GM12878 (cell line): ENCODE results near the gene DKK1. TPM values are rescaled to one million over a fixed set of nuclear protein-coding genes. Genes with fewer than 3 reads are reported as not detected.

Source experiments
- ATAC-seq: fragments of 200-7000 bp; cut with Tn5 transposase; 3 replicates; pipeline ENCODE4 v1.9.1; 2020; ENCODE audit warnings: mild to moderate bottlenecking, moderate library complexity
- BruUV-seq: library from RNA; stranded (reverse); fragments of 400-500 nt; replicated peaks from 2 replicates; lab custom pipeline; 2021; lab: Mats Ljungman, UMichigan
- CTCF ChIA-PET: fragments of 300-600 bp; sonication (Branson Sonifier 250); formaldehyde crosslinking; extraction: SDS; loops from one replicate; lab custom pipeline; 2021; ENCODE audit warnings: inconsistent platforms; lab: Yijun Ruan, JAX
- POLR2A ChIA-PET: fragments of 350-600 bp; formaldehyde crosslinking; extraction: SDS; loops from one replicate; lab custom pipeline; 2021; ENCODE audit warnings: inconsistent platforms; lab: Charles Lee
- RAD21 ChIA-PET: fragments of 300-600 bp; sonication (Branson Sonifier 250); formaldehyde crosslinking; loops from one replicate; lab custom pipeline; 2023; ENCODE audit warnings: antibody characterized with exemption; ENCODE audit not compliant: unreplicated experiment; lab: Charles Lee
- SMC1A ChIA-PET: fragments of 300-600 bp; sonication (Branson Sonifier 250); formaldehyde crosslinking; loops from one replicate; lab custom pipeline; 2023; ENCODE audit not compliant: unreplicated experiment, uncharacterized antibody; lab: Charles Lee
- DNase-seq: peaks from one replicate; pipeline ENCODE4 v3.0.0-alpha.2; 2011; ENCODE audit warnings: low read depth, low spot score
- FAIRE-seq: peaks from 3 replicates; lab custom pipeline; 2011; peaks lifted over from hg19 to GRCh38; lab: Jason Lieb, UNC
- H2AFZ ChIP-seq: 2 replicates; pipeline ENCODE4 v1.6.0; 2011; ENCODE audit warnings: low read depth, low read length, control low read depth; ENCODE audit not compliant: control insufficient read depth
- H3K27ac ChIP-seq: 2 replicates; pipeline ENCODE4 v1.5.1; 2011; ENCODE audit warnings: control low read depth; ENCODE audit not compliant: control insufficient read depth, insufficient read depth
- H3K27me3 ChIP-seq, 2 experiments: replicated peaks in 1 of 2; 2 replicates each; pipeline versions ENCODE4 v1.6.0 to v1.6.1; 2011; ENCODE audit warnings: low read length in 1 of 2; ENCODE audit not compliant: control insufficient read depth in 2 of 2, insufficient read depth in 2 of 2
- H3K36me3 ChIP-seq, 2 experiments: 2 replicates each; pipeline ENCODE4 v1.5.1; 2011; ENCODE audit warnings: low read length in 1 of 2; ENCODE audit not compliant: control insufficient read depth in 2 of 2, insufficient read depth in 2 of 2
- H3K4me1 ChIP-seq: 2 replicates; pipeline ENCODE4 v1.6.1; 2011; ENCODE audit warnings: mild to moderate bottlenecking, low read length, moderate library complexity, mixed read lengths; ENCODE audit not compliant: control insufficient read depth, insufficient read depth
- H3K4me2 ChIP-seq: 2 replicates; pipeline ENCODE4 v1.6.0; 2011; ENCODE audit warnings: control low read depth; ENCODE audit not compliant: control insufficient read depth, insufficient read depth
- H3K4me3 ChIP-seq: fragments of 200-600 bp; sonication (generic); 2 replicates; pipeline ENCODE4 v1.5.1; 2016
- H3K79me2 ChIP-seq: 2 replicates; pipeline ENCODE4 v1.6.0; 2011; ENCODE audit warnings: low read length; ENCODE audit not compliant: control insufficient read depth, insufficient read depth
- H3K9ac ChIP-seq: 2 replicates; pipeline ENCODE4 v1.8.0; 2011; ENCODE audit warnings: low read length, control low read depth, mixed read lengths; ENCODE audit not compliant: control insufficient read depth, insufficient read depth
- H3K9me3 ChIP-seq: replicated peaks from 3 replicates; pipeline ENCODE4 v1.5.1; 2011; ENCODE audit warnings: mild to moderate bottlenecking, low read length; ENCODE audit not compliant: control insufficient read depth, insufficient read depth
- H4K20me1 ChIP-seq: 2 replicates; pipeline ENCODE4 v1.6.0; 2011; ENCODE audit not compliant: control insufficient read depth, insufficient read depth
- EP300 ChIP-seq, 2 experiments: fragments of 150-350 bp in 1 of 2; IDR thresholded peaks; 2 replicates each; pipeline ENCODE4 v1.6.1; 2011 to 2012; ENCODE audit warnings: low read depth in 2 of 2, low read length in 2 of 2, borderline replicate concordance in 1 of 2, improper control_type of control experiment in 1 of 2, inconsistent platforms in 1 of 2; ENCODE audit not compliant: control insufficient read depth in 1 of 2
- HDAC2 ChIP-seq: fragments of 200-600 bp; sonication (generic); IDR thresholded peaks from 2 replicates; pipeline ENCODE4 v1.6.1; 2017
- HDAC6 ChIP-seq: fragments of 200-600 bp; sonication (generic); IDR thresholded peaks from one replicate; pipeline ENCODE4 v1.8.0; 2017; ENCODE audit warnings: antibody characterized with exemption; ENCODE audit not compliant: unreplicated experiment
- HDGF ChIP-seq: fragments of 450-650 bp; IDR thresholded peaks from 2 replicates; pipeline ENCODE4 v1.6.1; 2016; ENCODE audit warnings: antibody characterized with exemption
- MEF2B ChIP-seq: fragments of 450-650 bp; IDR thresholded peaks from 2 replicates; pipeline ENCODE4 v1.6.1; 2018; ENCODE audit warnings: mild to moderate bottlenecking, moderate library complexity; ENCODE audit not compliant: partially characterized antibody, poor library complexity, severe bottlenecking
- NBN ChIP-seq: fragments of 450-650 bp; IDR thresholded peaks from 2 replicates; pipeline ENCODE4 v1.6.1; 2016
- NFXL1 ChIP-seq: fragments of 450-650 bp; IDR thresholded peaks from 2 replicates; pipeline ENCODE4 v1.6.1; 2017; ENCODE audit warnings: antibody characterized with exemption, mild to moderate bottlenecking, borderline replicate concordance
- NRF1 ChIP-seq: conservative IDR thresholded peaks from 2 replicates; pipeline ENCODE4 v1.6.1; 2011; ENCODE audit warnings: mild to moderate bottlenecking, low read depth, low read length, improper control_type of control experiment
- PML ChIP-seq: IDR thresholded peaks from 2 replicates; pipeline ENCODE4 v1.6.1; 2012; ENCODE audit warnings: low read length, inconsistent platforms
- RCOR1 ChIP-seq: conservative IDR thresholded peaks from 2 replicates; pipeline ENCODE4 v1.6.1; 2012; ENCODE audit warnings: low read depth, low read length, improper control_type of control experiment
- SMAD1 ChIP-seq: fragments of 450-650 bp; IDR thresholded peaks from 2 replicates; pipeline ENCODE4 v1.6.1; 2018; ENCODE audit warnings: mild to moderate bottlenecking, low read depth; ENCODE audit not compliant: partially characterized antibody
- STAT1 ChIP-seq: fragments of 450-650 bp; conservative IDR thresholded peaks from 2 replicates; pipeline ENCODE4 v1.6.1; 2014; ENCODE audit warnings: antibody characterized with exemption, mild to moderate bottlenecking
- ZZZ3 ChIP-seq: IDR thresholded peaks from 2 replicates; pipeline ENCODE4 v1.6.1; 2011; ENCODE audit warnings: low read depth; ENCODE audit not compliant: control insufficient read depth, insufficient read length
- WGBS: methylation state at CpG from one replicate; pipeline ENCODE4 v1.1.6; 2016; ENCODE audit warnings: low lambda C conversion rate; ENCODE audit not compliant: insufficient replicate concordance, insufficient coverage; ENCODE audit errors: missing lambda C conversion rate; 5-methylcytosine and 5-hydroxymethylcytosine counted together
- in situ Hi-C: fragments of 300-500 bp; cut with MboI; formaldehyde crosslinking; loops from 9 replicates; pipeline ENCODE4 v1.14.3; 2018; ENCODE audit warnings: mixed read lengths
- intact Hi-C: fragments of 100-400 bp; cut with micrococcal nuclease; formaldehyde crosslinking; loops from one replicate; pipeline ENCODE4 v1.14.2; 2022; ENCODE audit not compliant: unreplicated experiment
- polyA plus RNA-seq, 11 experiments: library from polyadenylated mRNA; depleted of rRNA in 4 of 11; unstranded in 6 of 11; stranded (reverse) in 5 of 11; fragments of >200 nt; fragmentation: Nextera tagmentation in 4 of 11; fragmentation: Illumina TruSeq in 1 of 11; extraction: Ambion mirVana in 4 of 11; extraction: Trizol in 1 of 11; gene quantifications; 1 replicate in 1 of 11; 2 replicates in 10 of 11; pipeline versions ENCODE4 v1.2.1 to v1.2.3, GENCODE V29; 2011 to 2016; ENCODE audit warnings: inconsistent platforms in 2 of 11, missing spikeins in 2 of 11, low read depth in 1 of 11
- total RNA-seq, 4 experiments: library from RNA; depleted of rRNA in 3 of 4; stranded (reverse); fragments of >200 nt in 3 of 4; fragmentation: Illumina TruSeq in 1 of 4; extraction: Trizol in 1 of 4; gene quantifications; 2 replicates each; pipeline versions ENCODE4 v1.2.1 to v1.2.3, GENCODE V29; 2013 to 2021
- TF ChIP-seq, protein P1 (sequence below): fragments of 450-650 bp; conservative IDR thresholded peaks from 2 replicates; pipeline ENCODE4 v1.6.1; 2017; ENCODE audit warnings: mild to moderate bottlenecking, moderate library complexity
- TF ChIP-seq, protein P2 (sequence below): IDR thresholded peaks from 2 replicates; pipeline ENCODE4 v1.6.1; 2012; ENCODE audit warnings: low read depth, low read length, improper control_type of control experiment
- TF ChIP-seq, protein P3 (sequence below): fragments of 450-650 bp; IDR thresholded peaks from 2 replicates; pipeline ENCODE4 v1.6.1; 2016; ENCODE audit warnings: mild to moderate bottlenecking
- TF ChIP-seq, protein P4 (sequence below): fragments of 450-650 bp; IDR thresholded peaks from 2 replicates; pipeline ENCODE4 v1.6.1; 2016; ENCODE audit warnings: mild to moderate bottlenecking

The DKK1 gene
- total and polyA plus RNA-seq, 10 of the 15 experiments (the other 5 are each of a cell fraction or from before 2014, with no cell fraction given) = 0.12 to 0.77 (median 0.33) TPM; not detected in 7

DNA sequence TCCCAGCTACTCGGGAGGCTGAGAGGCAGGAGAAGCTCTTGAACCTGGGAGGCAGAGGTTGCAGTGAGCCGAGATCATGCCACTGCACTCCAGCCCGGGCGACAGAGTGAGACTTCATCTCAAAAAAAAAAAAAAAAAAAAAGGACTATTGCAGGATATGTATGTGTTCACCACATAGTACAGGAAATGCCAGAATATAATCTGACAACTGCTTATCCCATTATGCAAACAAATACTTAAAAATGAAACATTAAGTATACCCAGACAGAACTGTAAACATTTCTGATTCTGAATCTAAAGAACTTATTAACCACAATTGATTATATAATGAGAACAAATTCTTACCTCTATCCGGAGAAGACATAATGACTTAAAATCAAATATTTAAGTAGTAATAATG lies 18.7 kb downstream of the DKK1 start:
- ATAC-seq = no peak
- Histone ChIP-seq H2AFZ (no peak overlapping the region), H3K9me3 (no peaks in the 10 kb centered on the region), H3K4me3 (no peak overlapping the region), H3K4me1 (no peaks in the 10 kb centered on the region), H4K20me1 (no peaks in the 10 kb centered on the region), H3K4me2 (no peak overlapping the region), H3K27me3 (no peaks in the 10 kb centered on the region), H3K27ac (no peak overlapping the region), H3K9ac (no peak overlapping the region), H3K79me2 (no peaks in the 10 kb centered on the region), H3K36me3 (no peaks in the 10 kb centered on the region)
- BruUV-seq = no TSS peak
- no peak for FAIRE-seq
- RAD21 ChIA-PET = no interaction called here
- DNase-seq = no peak
- CTCF ChIA-PET = no interaction called here
- intact Hi-C loops (no loop called here), in situ Hi-C loops (no loop called here)
- WGBS = 15% methylated on average over 2 of the region's 5 CpGs
- SMC1A ChIA-PET = no interaction called here
- POLR2A ChIA-PET = no interaction called here
- no peak for TF ChIP-seq EP300 (IDR thresholded peaks at IDR 0.05; ENCODE audit: borderline replicate concordance in 1 of 2, control insufficient read depth in 1 of 2, low read depth in 2 of 2, low read length in 2 of 2)
- no peak for TF ChIP-seq ZZZ3
- no peak for TF ChIP-seq MEF2B
- no peak for TF ChIP-seq STAT1
- TF ChIP-seq SMAD1 = no peak
- TF ChIP-seq, protein P1, sequence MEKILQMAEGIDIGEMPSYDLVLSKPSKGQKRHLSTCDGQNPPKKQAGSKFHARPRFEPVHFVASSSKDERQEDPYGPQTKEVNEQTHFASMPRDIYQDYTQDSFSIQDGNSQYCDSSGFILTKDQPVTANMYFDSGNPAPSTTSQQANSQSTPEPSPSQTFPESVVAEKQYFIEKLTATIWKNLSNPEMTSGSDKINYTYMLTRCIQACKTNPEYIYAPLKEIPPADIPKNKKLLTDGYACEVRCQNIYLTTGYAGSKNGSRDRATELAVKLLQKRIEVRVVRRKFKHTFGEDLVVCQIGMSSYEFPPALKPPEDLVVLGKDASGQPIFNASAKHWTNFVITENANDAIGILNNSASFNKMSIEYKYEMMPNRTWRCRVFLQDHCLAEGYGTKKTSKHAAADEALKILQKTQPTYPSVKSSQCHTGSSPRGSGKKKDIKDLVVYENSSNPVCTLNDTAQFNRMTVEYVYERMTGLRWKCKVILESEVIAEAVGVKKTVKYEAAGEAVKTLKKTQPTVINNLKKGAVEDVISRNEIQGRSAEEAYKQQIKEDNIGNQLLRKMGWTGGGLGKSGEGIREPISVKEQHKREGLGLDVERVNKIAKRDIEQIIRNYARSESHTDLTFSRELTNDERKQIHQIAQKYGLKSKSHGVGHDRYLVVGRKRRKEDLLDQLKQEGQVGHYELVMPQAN = no peak
- TF ChIP-seq, protein P2, sequence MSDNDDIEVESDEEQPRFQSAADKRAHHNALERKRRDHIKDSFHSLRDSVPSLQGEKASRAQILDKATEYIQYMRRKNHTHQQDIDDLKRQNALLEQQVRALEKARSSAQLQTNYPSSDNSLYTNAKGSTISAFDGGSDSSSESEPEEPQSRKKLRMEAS = no peak
- no peak for TF ChIP-seq NRF1
- TF ChIP-seq NFXL1 = no peak
- no peak for TF ChIP-seq RCOR1
- no peak for TF ChIP-seq HDAC2
- no peak for TF ChIP-seq PML
- TF ChIP-seq HDGF = no peak
- TF ChIP-seq, protein P3, sequence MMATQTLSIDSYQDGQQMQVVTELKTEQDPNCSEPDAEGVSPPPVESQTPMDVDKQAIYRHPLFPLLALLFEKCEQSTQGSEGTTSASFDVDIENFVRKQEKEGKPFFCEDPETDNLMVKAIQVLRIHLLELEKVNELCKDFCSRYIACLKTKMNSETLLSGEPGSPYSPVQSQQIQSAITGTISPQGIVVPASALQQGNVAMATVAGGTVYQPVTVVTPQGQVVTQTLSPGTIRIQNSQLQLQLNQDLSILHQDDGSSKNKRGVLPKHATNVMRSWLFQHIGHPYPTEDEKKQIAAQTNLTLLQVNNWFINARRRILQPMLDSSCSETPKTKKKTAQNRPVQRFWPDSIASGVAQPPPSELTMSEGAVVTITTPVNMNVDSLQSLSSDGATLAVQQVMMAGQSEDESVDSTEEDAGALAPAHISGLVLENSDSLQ = no peak
- TF ChIP-seq HDAC6 = no peak
- no peak for TF ChIP-seq NBN
- TF ChIP-seq, protein P4, sequence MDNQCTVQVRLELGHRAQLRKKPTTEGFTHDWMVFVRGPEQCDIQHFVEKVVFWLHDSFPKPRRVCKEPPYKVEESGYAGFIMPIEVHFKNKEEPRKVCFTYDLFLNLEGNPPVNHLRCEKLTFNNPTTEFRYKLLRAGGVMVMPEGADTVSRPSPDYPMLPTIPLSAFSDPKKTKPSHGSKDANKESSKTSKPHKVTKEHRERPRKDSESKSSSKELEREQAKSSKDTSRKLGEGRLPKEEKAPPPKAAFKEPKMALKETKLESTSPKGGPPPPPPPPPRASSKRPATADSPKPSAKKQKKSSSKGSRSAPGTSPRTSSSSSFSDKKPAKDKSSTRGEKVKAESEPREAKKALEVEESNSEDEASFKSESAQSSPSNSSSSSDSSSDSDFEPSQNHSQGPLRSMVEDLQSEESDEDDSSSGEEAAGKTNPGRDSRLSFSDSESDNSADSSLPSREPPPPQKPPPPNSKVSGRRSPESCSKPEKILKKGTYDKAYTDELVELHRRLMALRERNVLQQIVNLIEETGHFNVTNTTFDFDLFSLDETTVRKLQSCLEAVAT = no peak
